ENCODE measurements around the gene TMEM8B. TPM values are rescaled to one million over a fixed set of nuclear protein-coding genes. Genes with fewer than 3 reads are reported as not detected.
A peak's percentile ranks its signal among the peaks of the same experiment; 100 is the strongest.

Gene TMEM8B
- polyA plus RNA-seq, 3 donors = 2.6 to 11.6 (median 3.8) TPM

GRCh38 chr9:35863583-35863982, 34.6 kb downstream of the TMEM8B start:
- peaks cover 0 to 10% of the 10 kb centered on the region in 2 donors for H3K4me1 ChIP-seq (ENCODE audit: control insufficient read depth in 1 of 2, insufficient read depth in 2 of 2, low read length in 2 of 2)
- H3K9me3 ChIP-seq (replicated peaks in 1 of 2; ENCODE audit: control insufficient read depth in 1 of 2, insufficient read depth in 1 of 2, low read length in 2 of 2) = no peaks in the 10 kb centered on the region
- intact Hi-C loops (cut with micrococcal nuclease) = no loop called here
- H3K9ac ChIP-seq (ENCODE audit: insufficient read depth, low read length, poor library complexity, severe bottlenecking) = no peak overlapping the region
- H3K27me3 ChIP-seq (ENCODE audit: control insufficient read depth in 2 of 2, insufficient read depth in 2 of 2, low read length in 2 of 2) = peaks cover 5 to 32% of the 10 kb centered on the region in 2 donors
- no peaks in the 10 kb centered on the region for H4K20me1 ChIP-seq (ENCODE audit: insufficient read depth, low read length)
- Mint-ChIP-seq H3K36me3 (peaks cover under 1 to 2% of the 10 kb centered on the region in 2 donors), H3K4me1 (peaks cover 15% of the 10 kb centered on the region), H3K27me3 (ENCODE audit: low read depth in 3 of 3) (peaks cover 20 to 40% (median 31%) of the 10 kb centered on the region in 3 donors), H3K9me3 (no peaks in the 10 kb centered on the region), H3K27ac (peak overlapping the region in 1 of 7 donors; percentile 32), H3K4me3 (no peak overlapping the region)
- WGBS (ENCODE audit: insufficient coverage) = 87% methylated on average over 7 of the region's 8 CpGs
- no peak overlapping the region for H3K4me2 ChIP-seq (replicated peaks; ENCODE audit: extremely low read depth, low read length, poor library complexity, severe bottlenecking)
- H3K79me2 ChIP-seq (ENCODE audit: insufficient read depth, low read length) = no peaks in the 10 kb centered on the region
- no peak for DNase-seq
- no peaks in the 10 kb centered on the region for H3K36me3 ChIP-seq (replicated peaks in 1 of 2; ENCODE audit: control insufficient read depth in 1 of 2, insufficient read depth in 2 of 2, low read length in 2 of 2)
- no peak overlapping the region for H2AFZ ChIP-seq (ENCODE audit: insufficient read depth, low read depth, low read length, poor library complexity, severe bottlenecking)
- no peak overlapping the region for H3K27ac ChIP-seq (ENCODE audit: low read depth in 1 of 2, low read length in 2 of 2)
- TF ChIP-seq CTCF (IDR thresholded peaks at IDR 0.05) = no peak
- H3K4me3 ChIP-seq (replicated peaks in 1 of 3; ENCODE audit: low read depth in 2 of 3, low read length in 3 of 3) = no peak overlapping the region

- Histone ChIP-seq H3K9me3 (replicated peaks in 1 of 2; ENCODE audit: control insufficient read depth in 1 of 2, insufficient read depth in 1 of 2, low read length in 2 of 2) (no peaks in the 10 kb centered on the region), H2AFZ (ENCODE audit: insufficient read depth, low read depth, low read length, poor library complexity, severe bottlenecking) (no peak overlapping the region), H3K4me2 (replicated peaks; ENCODE audit: extremely low read depth, low read length, poor library complexity, severe bottlenecking) (no peak overlapping the region), H4K20me1 (ENCODE audit: insufficient read depth, low read length) (no peaks in the 10 kb centered on the region), H3K36me3 (replicated peaks in 1 of 2; ENCODE audit: control insufficient read depth in 1 of 2, insufficient read depth in 2 of 2, low read length in 2 of 2) (no peaks in the 10 kb centered on the region), H3K79me2 (ENCODE audit: insufficient read depth, low read length) (no peaks in the 10 kb centered on the region), H3K4me1 (ENCODE audit: control insufficient read depth in 1 of 2, insufficient read depth in 2 of 2, low read length in 2 of 2) (no peaks in the 10 kb centered on the region), H3K9ac (ENCODE audit: insufficient read depth, low read length, poor library complexity, severe bottlenecking) (no peak overlapping the region), H3K27me3 (ENCODE audit: control insufficient read depth in 2 of 2, insufficient read depth in 2 of 2, low read length in 2 of 2) (peaks cover 5 to 32% of the 10 kb centered on the region in 2 donors), H3K27ac (ENCODE audit: low read depth in 1 of 2, low read length in 2 of 2) (no peak overlapping the region), H3K4me3 (replicated peaks in 1 of 3; ENCODE audit: low read depth in 2 of 3, low read length in 3 of 3) (no peak overlapping the region)
- intact Hi-C loops (cut with micrococcal nuclease) = no loop called here
- peaks cover 25 to 38% (median 27%) of the 10 kb centered on the region in 3 donors for H3K27me3 Mint-ChIP-seq (ENCODE audit: low read depth in 3 of 3)
- 95% methylated on average over 7 of the region's 8 CpGs for WGBS (ENCODE audit: insufficient coverage)
- peaks cover 5% of the 10 kb centered on the region for H3K4me1 Mint-ChIP-seq
- peaks cover 0 to 2% of the 10 kb centered on the region in 2 donors for H3K36me3 Mint-ChIP-seq
- no peaks in the 10 kb centered on the region for H3K9me3 Mint-ChIP-seq
- H3K4me3 Mint-ChIP-seq = no peak overlapping the region
- no peak for DNase-seq
- no peak overlapping the region for H3K27ac Mint-ChIP-seq
- TF ChIP-seq CTCF (IDR thresholded peaks at IDR 0.05) = no peak
Measured at GRCh38 chr9:35864695-35865255, 35.7 kb downstream of the TMEM8B start.
